ENCODE data around the gene CFHR5.
"Not testable (repeated sequence)": the region's sequence is repeated elsewhere in the genome, so short reads cannot be mapped to it uniquely, and the experiment has no call there.

CFHR5 gene

DNA sequence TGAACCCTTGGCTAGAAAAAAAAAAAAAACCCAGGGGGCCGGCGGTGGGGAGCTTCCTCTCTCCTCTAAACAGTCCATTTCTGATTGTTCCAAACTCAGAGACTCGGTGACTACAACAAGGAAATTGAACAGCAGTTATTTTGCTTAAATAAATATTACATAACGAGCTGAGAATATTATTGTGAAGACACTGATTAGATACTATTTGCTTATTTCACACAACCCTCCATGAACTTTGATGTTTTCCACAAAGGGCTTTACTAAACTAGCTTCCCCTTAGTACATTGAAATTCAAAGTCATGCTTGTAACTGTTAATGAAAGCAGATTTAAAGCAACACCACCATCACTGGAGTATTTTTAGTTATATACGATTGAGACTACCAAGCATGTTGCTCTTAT lies at the start of gene CFHR5:
Gene CFHR5, plus strand, starts transcription at position 279 of the 400 bp plus-strand sequence. Its CDS starts 109 bp downstream, at position 388.
- DNase-seq (ENCODE audit: low read depth), result no peak
- H3K4me3 ChIP-seq (ENCODE audit: low read depth, low read length), result no peak within 1 kb of the TSS
- TF ChIP-seq, protein P1, sequence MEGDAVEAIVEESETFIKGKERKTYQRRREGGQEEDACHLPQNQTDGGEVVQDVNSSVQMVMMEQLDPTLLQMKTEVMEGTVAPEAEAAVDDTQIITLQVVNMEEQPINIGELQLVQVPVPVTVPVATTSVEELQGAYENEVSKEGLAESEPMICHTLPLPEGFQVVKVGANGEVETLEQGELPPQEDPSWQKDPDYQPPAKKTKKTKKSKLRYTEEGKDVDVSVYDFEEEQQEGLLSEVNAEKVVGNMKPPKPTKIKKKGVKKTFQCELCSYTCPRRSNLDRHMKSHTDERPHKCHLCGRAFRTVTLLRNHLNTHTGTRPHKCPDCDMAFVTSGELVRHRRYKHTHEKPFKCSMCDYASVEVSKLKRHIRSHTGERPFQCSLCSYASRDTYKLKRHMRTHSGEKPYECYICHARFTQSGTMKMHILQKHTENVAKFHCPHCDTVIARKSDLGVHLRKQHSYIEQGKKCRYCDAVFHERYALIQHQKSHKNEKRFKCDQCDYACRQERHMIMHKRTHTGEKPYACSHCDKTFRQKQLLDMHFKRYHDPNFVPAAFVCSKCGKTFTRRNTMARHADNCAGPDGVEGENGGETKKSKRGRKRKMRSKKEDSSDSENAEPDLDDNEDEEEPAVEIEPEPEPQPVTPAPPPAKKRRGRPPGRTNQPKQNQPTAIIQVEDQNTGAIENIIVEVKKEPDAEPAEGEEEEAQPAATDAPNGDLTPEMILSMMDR (IDR thresholded peaks at IDR 0.05; ENCODE audit: low read depth, low read length, missing control alignments), result no peak

DNA sequence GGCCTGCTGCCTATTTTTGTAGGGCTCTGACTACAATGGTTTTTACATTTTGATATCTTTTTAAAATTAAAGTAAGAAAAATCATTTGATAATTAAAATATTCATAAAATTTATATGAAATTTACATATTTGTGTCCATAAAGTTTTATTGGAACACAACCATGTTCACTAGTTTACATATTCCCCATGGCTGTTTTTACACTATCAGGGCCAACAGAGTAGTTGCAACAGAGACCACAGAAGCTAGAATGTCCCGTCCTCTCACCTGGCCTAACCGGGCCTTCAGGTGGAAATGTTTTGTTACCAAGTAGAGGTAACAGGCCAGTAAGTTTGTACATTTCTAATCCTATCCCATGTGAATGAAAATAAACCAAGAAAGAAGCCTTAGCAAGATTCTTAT lies 44.5 kb upstream of the CFHR5 start:
- not testable (repeated sequence) for DNase-seq (ENCODE audit: low read depth); H3K4me3 ChIP-seq (ENCODE audit: low read depth, low read length)

DNA sequence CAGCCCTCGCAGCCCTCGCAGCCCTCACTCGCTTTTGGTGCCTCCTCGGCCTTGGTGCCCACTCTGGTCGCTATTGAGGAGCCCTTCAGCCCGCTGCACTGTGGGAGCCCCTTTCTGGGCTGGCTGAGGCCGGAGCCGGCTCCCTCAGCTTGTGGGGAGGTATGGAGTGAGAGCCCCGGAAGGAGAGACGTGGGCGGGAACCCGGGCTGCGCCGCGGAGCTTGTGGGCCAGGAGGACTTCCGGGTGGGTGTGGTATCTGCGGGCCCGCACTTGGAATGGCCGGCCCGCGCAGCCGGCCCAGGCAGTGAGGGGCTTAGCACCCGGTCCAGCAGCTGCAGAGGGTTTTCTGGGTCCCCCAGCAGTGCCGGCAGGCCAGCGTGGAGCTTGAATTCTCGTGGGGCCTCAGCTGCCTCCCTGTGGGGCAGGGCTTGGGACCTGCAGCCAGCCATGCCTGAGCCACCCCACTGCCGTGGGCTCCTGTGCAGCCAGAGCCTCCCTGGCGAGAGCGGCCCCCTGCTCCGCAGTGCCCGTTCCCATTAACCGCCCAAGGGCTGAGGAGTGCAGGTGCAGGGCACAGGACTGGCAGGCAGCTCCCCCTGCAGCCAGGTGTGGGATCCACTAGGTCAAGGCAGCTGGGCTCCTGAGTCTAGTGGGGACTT lies 43.7 kb upstream of the CFHR5 start:
- no peak overlapping the region for H3K4me3 ChIP-seq (ENCODE audit: low read depth, low read length)
- DNase-seq (ENCODE audit: low read depth), result no peak
- TF ChIP-seq, protein P1 (IDR thresholded peaks at IDR 0.05; ENCODE audit: low read depth, low read length, missing control alignments), result no peak

DNA sequence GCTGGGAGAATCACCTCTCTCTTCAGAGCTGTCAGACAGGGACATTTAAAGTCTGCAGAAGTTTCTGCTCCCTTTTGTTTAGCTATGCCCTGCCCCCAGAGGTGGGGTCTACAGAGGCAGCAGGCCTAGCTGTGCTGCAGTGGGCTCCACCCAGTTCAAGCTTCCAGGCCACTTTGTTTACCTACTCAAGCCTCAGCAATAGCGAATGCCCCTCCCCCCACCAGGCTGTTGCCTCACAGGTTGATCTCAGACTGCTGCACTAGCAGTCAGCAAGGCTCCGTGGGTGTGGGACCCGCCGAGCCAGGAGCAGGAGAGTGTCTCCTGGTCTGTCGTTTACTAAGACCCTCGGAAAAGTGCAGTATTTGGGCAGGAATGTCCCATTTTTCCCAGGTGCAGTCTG lies 35.9 kb upstream of the CFHR5 start:
- not testable (repeated sequence) for H3K4me3 ChIP-seq (ENCODE audit: low read depth, low read length); DNase-seq (ENCODE audit: low read depth)

DNA sequence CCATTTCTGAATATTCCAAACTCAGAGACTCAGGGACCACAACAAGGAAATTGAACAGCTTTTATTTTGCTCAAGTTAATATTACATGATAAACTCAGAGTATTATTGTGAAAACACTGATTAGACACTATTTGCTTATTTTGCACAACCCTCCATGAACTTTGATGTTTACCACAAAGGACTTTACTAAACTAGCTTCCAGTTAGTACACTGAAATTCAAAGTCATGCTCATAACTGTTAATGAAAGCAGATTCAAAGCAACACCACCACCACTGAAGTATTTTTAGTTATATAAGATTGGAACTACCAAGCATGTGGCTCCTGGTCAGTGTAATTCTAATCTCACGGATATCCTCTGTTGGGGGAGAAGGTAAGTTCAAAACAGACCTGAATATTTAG lies 33.8 kb upstream of the CFHR5 start, which contains the start of gene CFHR2:
Gene CFHR2, plus strand, starts transcription at position 171 of the 400 bp plus-strand sequence. Its CDS starts 143 bp downstream, at position 314.
- not testable (repeated sequence) for H3K4me3 ChIP-seq (ENCODE audit: low read depth, low read length); DNase-seq (ENCODE audit: low read depth)

DNA sequence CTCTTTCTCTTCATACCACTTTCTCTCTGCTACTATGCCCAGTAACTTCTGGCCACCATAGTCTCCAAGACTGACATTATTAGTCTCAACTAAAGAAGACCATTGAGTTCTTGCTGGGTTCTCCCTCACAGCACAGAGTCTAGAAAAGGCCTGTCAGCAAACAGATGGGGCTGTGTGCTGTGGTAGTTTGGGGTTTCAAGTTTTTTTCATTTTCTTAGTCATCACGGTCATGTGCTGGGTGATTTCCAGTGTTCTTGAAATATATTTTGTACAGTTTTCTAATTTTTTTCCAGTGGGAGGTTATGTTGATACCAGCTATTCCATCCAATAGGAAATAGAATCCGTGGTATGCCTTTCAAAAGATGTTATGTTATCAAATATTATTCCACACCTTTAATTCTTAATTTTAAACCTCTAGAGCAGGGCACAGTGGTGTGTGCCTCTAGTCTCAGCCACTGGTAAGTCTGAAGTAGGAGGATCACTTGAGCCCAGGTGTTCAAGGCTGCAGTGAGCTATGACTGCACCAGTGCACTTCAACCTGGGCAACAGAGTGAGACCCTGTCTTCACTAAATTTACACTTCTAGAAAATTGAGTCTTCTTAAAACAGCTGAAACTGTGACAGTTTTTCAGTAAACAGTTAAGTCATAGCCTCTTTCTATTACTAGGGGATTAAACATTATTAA lies 25.5 kb upstream of the CFHR5 start:
- TF ChIP-seq, protein P1 (IDR thresholded peaks at IDR 0.05; ENCODE audit: low read depth, low read length, missing control alignments), result no peak

DNA sequence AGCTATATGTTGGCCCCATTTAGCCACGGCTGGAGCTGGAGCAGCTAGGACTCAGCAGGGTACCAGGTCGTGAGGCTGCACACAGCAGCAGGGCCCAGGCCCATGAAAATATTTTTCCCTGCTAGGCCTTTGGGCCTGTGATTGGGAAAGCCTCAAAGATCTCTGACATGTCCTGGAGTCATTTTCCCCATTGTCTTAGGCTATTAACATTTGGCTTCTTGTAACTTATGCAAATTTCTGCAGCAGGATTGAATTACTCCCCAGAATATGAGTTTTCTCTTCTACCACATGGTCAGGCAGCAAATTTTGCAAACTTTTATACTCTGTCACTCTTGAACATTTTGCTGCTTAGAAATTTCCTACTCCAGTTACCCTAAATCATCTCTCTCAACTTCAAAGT lies 22.6 kb upstream of the CFHR5 start:
- DNase-seq (ENCODE audit: low read depth), result no peak
- no peak overlapping the region for H3K4me3 ChIP-seq (ENCODE audit: low read depth, low read length)
- TF ChIP-seq, protein P1 (IDR thresholded peaks at IDR 0.05; ENCODE audit: low read depth, low read length, missing control alignments), result no peak

More for the DNA sequence above, 25.5 kb upstream of the CFHR5 start:
- no peak overlapping the region for H3K4me3 ChIP-seq (ENCODE audit: low read depth, low read length)
- DNase-seq (ENCODE audit: low read depth), result no peak

DNA sequence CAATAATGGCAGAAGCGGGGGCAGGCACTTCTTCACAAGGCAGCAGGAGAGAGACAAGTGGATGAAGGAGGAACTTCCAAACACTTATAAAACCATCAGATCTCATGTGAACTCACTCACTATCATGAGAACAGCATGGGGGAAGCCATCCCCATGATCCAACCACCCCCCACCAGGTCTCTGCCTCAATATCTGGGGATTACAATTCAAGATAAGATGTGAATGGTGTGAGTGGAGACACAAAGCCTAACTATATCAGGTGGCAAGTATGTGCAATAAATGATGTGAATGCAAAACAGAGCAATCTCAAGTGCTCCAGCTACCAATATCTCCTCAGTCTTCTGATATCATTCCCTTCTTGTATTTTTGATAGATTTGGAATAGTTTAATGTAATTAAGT lies 21.4 kb upstream of the CFHR5 start:
- no peak for DNase-seq (ENCODE audit: low read depth)
- TF ChIP-seq, protein P1 (IDR thresholded peaks at IDR 0.05; ENCODE audit: low read depth, low read length, missing control alignments), result no peak
- H3K4me3 ChIP-seq (ENCODE audit: low read depth, low read length), result no peak overlapping the region

Measured in GM12864 (cell line).